ENCODE data around the gene KCNMB1.

- TF ChIP-seq CTCF (conservative IDR thresholded peaks at IDR 0.05 in 1 of 2, IDR thresholded peaks at IDR 0.05 in 1 of 2; ENCODE audit: low read depth in 1 of 2, low read length in 2 of 2) (no peak), EZH2 (IDR thresholded peaks at IDR 0.05; ENCODE audit: low read length, missing control alignments) (no peak)
Measured at GRCh38 chr5:170430866-170431437, 41.8 kb upstream of the KCNMB1 start.
